Neuronal stem cell (in vitro differentiated cells): Measurements from ENCODE around the gene COG5.

Source experiments
- DNase-seq: peaks from one replicate; pipeline ENCODE4 v3.0.0-alpha.2; 2013; ENCODE audit warnings: low spot score
- H2AFZ ChIP-seq: one replicate; pipeline ENCODE4 v1.6.1; 2013; ENCODE audit warnings: mild to moderate bottlenecking, low read length, inconsistent platforms
- H2AK5ac ChIP-seq: 2 replicates; pipeline ENCODE4 v1.6.1; 2013; ENCODE audit warnings: low read depth, mild to moderate bottlenecking, inconsistent platforms, low read length, moderate library complexity, mixed read lengths
- H2BK120ac ChIP-seq: 2 replicates; pipeline ENCODE4 v1.6.1; 2013; ENCODE audit warnings: low read depth, mild to moderate bottlenecking, inconsistent platforms, low read length, moderate library complexity, mixed read lengths
- H2BK12ac ChIP-seq: one replicate; pipeline ENCODE4 v1.6.1; 2013; ENCODE audit warnings: low read length, inconsistent platforms
- H2BK15ac ChIP-seq: 2 replicates; pipeline ENCODE4 v1.6.1; 2013; ENCODE audit warnings: mild to moderate bottlenecking, low read length, inconsistent platforms, mixed read lengths
- H2BK5ac ChIP-seq: one replicate; pipeline ENCODE4 v1.6.1; 2013; ENCODE audit warnings: inconsistent platforms, mild to moderate bottlenecking, low read length, moderate library complexity
- H3K14ac ChIP-seq: one replicate; pipeline ENCODE4 v1.6.1; 2013; ENCODE audit warnings: low read length, inconsistent platforms
- H3K18ac ChIP-seq: 2 replicates; pipeline ENCODE4 v1.6.1; 2013; ENCODE audit warnings: low read length, inconsistent platforms
- H3K23ac ChIP-seq: 2 replicates; pipeline ENCODE4 v1.6.1; 2013; ENCODE audit warnings: low read depth, mild to moderate bottlenecking, mixed read lengths, low read length, inconsistent platforms; ENCODE audit not compliant: poor library complexity
- H3K27ac ChIP-seq: replicated peaks from 3 replicates; pipeline ENCODE4 v1.5.1; 2013; ENCODE audit warnings: low read length, inconsistent platforms
- H3K27me3 ChIP-seq, 3 experiments: 2 replicates each; pipeline ENCODE4 v1.6.1; 2013; ENCODE audit warnings: low read length in 3 of 3, mild to moderate bottlenecking in 2 of 3, inconsistent platforms in 1 of 3, low read depth in 1 of 3, mixed read lengths in 1 of 3, moderate library complexity in 1 of 3; ENCODE audit not compliant: control insufficient read depth in 3 of 3, insufficient read depth in 3 of 3
- H3K36me3 ChIP-seq, 2 donors: replicated peaks in 1 of 2; 2 replicates each; pipeline ENCODE4 v1.6.1; 2013; ENCODE audit warnings: low read length in 2 of 2; ENCODE audit not compliant: control insufficient read depth in 2 of 2, insufficient read depth in 2 of 2
- H3K4ac ChIP-seq: 2 replicates; pipeline ENCODE4 v1.6.1; 2013; ENCODE audit warnings: inconsistent platforms, mild to moderate bottlenecking, low read length, moderate library complexity
- H3K4me1 ChIP-seq, 2 donors: 1 replicate in 1 of 2; 2 replicates in 1 of 2; pipeline ENCODE4 v1.6.1; 2013; ENCODE audit warnings: low read length in 2 of 2, low read depth in 1 of 2; ENCODE audit not compliant: control insufficient read depth in 2 of 2, insufficient read depth in 1 of 2
- H3K4me2 ChIP-seq: one replicate; pipeline ENCODE4 v1.6.1; 2013; ENCODE audit warnings: mild to moderate bottlenecking, low read length, inconsistent platforms; ENCODE audit not compliant: insufficient read depth, poor library complexity, severe bottlenecking
- H3K4me3 ChIP-seq, 2 donors: 2 replicates each; pipeline ENCODE4 v1.5.1; 2013; ENCODE audit warnings: low read length in 2 of 2, mild to moderate bottlenecking in 2 of 2, inconsistent platforms in 1 of 2, moderate library complexity in 1 of 2
- H3K79me1 ChIP-seq: one replicate; pipeline ENCODE4 v1.6.1; 2013; ENCODE audit warnings: low read depth, mild to moderate bottlenecking, inconsistent platforms, low read length, moderate library complexity
- H3K9ac ChIP-seq: one replicate; pipeline ENCODE4 v1.6.1; 2013; ENCODE audit warnings: mild to moderate bottlenecking, low read depth, low read length, inconsistent platforms; ENCODE audit not compliant: poor library complexity
- H3K9me3 ChIP-seq, 2 donors: replicated peaks in 1 of 2; 2 replicates each; pipeline versions ENCODE3 to v1.6.1; 2013; ENCODE audit warnings: low read length in 2 of 2, mild to moderate bottlenecking in 2 of 2, inconsistent platforms in 1 of 2, low read depth in 1 of 2, mixed read lengths in 1 of 2, moderate library complexity in 1 of 2; ENCODE audit not compliant: control insufficient read depth in 2 of 2, insufficient read depth in 1 of 2
- H4K8ac ChIP-seq: one replicate; pipeline ENCODE4 v1.6.1; 2013; ENCODE audit warnings: low read depth, mild to moderate bottlenecking, inconsistent platforms, low read length, moderate library complexity
- H4K91ac ChIP-seq: one replicate; pipeline ENCODE4 v1.6.1; 2013; ENCODE audit warnings: low read length, low read depth, mild to moderate bottlenecking, inconsistent platforms; ENCODE audit not compliant: poor library complexity
- WGBS, 2 donors: extraction: QIAGEN DNeasy Blood & Tissue Kit; methylation state at CpG; one replicate each; pipeline ENCODE4 v1.1.7; 2013; ENCODE audit warnings: missing lambda C conversion rate in 2 of 2, mixed read lengths in 1 of 2; ENCODE audit not compliant: insufficient read length in 2 of 2, insufficient replicate concordance in 1 of 2; ENCODE audit errors: extremely low coverage in 2 of 2; 5-methylcytosine and 5-hydroxymethylcytosine counted together

Gene COG5

DNA sequence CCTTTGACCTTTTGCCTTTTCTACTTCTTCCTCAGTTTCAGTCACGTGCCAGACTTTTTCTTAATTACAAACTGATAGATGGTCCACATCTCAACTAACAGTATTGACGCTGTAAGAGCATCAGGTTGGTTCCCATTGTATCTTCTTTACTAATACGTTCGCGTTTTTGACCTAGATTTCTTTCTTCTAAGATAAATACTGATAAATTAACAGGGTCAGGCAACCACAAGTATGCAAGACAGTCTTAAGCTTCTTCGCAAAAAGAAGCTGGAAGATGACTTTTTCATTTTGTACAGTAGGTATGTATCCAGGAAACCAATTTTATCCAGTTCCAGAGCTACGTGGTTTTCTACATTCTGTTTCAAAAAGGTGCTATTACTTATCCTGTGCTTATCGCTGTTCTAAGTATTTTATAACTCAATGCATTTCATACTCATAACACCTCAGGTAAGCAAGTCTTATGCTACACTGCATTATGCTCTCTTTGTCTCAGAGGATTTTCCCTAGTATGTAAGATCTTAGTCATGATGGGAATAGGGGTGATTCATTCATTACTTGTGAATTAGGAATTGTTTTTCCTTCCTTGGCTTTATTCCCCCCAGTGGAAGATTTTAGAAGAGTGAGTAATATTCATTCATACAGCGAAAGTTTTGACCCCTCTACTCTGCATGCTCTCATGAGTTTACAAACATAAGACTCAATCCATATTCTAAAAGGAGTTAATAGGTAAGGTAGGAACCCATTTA lies 1.0 kb upstream of the COG5 start:
- Histone ChIP-seq H3K79me1 (no peaks in the 10 kb centered on the region), H3K23ac (no peak overlapping the region), H3K14ac (no peak overlapping the region), H4K8ac (no peak overlapping the region), H3K36me3 (peaks cover 0 to 27% of the 10 kb centered on the region in 2 donors), H3K9ac (no peak overlapping the region), H2BK12ac (no peak overlapping the region), H3K4me1 (peaks cover 0 to 3% of the 10 kb centered on the region in 2 donors), H3K18ac (no peak overlapping the region), H2BK120ac (no peak overlapping the region), H4K91ac (no peak overlapping the region), H2AK5ac (no peak overlapping the region), H2BK5ac (no peak overlapping the region), H3K27me3 (no peaks in the 10 kb centered on the region), H3K4ac (no peak overlapping the region), H2BK15ac (no peak overlapping the region), H3K4me2 (peak overlapping the region; percentile 82), H3K9me3 (no peaks in the 10 kb centered on the region), H3K27ac (no peak overlapping the region), H2AFZ (peak overlapping the region; percentile 93), H3K4me3 (peak overlapping the region; percentile 70 to 96)
- no CpG with 5 or more reads among the region's 9 CpGs for WGBS, 2 donors
- DNase-seq = no peak

DNA sequence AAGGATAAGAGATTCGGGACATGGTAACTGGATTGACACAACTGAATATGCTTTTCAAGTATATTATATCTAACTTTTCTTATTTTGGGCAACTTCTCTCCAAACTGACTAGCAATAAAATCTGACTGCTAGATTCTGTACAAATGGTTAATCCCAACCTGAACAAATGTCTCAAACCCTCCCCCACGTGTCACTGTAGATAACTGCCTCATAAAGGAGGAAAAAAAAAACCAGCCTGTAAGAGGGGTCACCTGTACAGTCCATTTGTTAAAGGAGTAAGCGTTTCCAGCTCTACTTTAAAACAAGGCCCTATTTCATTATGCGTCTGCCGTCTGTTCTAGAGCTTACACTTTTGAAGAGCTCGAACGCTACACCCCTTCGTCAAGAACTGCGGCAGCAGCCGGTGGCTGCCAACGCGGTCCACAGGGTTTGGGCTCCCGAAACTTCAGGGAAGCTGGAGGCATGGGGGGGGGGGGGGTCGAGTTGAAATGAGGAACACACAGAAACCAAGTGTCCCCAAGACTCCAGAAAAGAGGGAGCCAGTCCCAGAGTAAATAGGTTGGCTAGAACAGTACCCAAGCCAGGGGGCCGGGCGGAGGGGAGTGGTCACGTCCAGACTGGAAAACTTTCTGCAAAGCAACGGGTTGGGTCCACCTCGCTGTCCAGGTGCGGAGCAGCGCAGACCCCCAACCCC lies 492 bp downstream of the COG5 start:
- Histone ChIP-seq H2BK120ac (peak overlapping the region; percentile 10), H4K8ac (no peak overlapping the region), H2BK12ac (no peak overlapping the region), H3K4ac (no peak overlapping the region), H2BK5ac (peak overlapping the region; percentile 27), H3K36me3 (peaks cover 0 to 18% of the 10 kb centered on the region in 2 donors), H3K9ac (peak overlapping the region; percentile 86), H2AK5ac (no peak overlapping the region), H3K14ac (no peak overlapping the region), H3K4me2 (peak overlapping the region; percentile 47), H3K79me1 (no peaks in the 10 kb centered on the region), H3K27ac (no peak overlapping the region), H3K27me3 (no peaks in the 10 kb centered on the region), H2BK15ac (no peak overlapping the region), H3K4me3 (peak overlapping the region; percentile 70 to 96), H2AFZ (peak overlapping the region; percentile 93), H3K4me1 (peaks cover 0 to 3% of the 10 kb centered on the region in 2 donors), H3K18ac (peak overlapping the region; percentile 74), H3K9me3 (no peaks in the 10 kb centered on the region), H4K91ac (no peak overlapping the region), H3K23ac (peak overlapping the region; percentile 96)
- no peak for DNase-seq
- no CpG with 5 or more reads among the region's 21 CpGs for WGBS, 2 donors

DNA sequence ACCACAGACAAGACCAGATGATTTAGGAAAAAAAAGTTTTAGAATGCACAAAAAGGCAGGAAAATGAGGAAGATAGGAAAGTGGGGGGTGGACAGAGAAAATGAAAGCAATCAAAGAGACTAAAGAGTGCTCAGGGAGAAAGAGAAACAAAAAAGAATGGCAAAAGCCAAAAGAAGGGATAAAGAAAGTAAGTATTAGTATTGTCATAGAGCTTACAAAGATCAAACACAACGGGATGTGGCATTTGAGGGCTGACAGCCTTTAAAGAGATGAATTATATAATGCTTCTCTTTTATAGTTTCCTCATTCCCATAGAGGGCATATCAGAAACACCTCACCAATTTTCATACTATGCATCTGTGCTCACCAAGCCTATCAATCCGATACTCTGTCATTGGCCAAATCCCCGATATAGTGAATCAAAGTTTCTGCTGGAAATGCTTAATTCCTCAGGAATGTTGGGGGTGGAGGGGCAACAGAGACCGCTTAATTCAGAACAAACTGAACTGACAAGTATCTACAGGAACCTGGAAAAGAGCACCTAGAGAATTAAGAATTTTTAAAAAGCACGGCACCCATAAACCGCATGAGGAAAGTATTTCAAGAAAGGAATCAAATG lies 2.7 kb downstream of the COG5 start:
- H3K79me1 ChIP-seq = no peaks in the 10 kb centered on the region
- H2AFZ ChIP-seq = no peak overlapping the region
- H3K9me3 ChIP-seq = no peaks in the 10 kb centered on the region
- H2BK15ac ChIP-seq = no peak overlapping the region
- H3K18ac ChIP-seq = no peak overlapping the region
- H2BK12ac ChIP-seq = no peak overlapping the region
- peak overlapping the region; percentile 15 for H3K4me2 ChIP-seq
- WGBS, 2 donors = no CpG with 5 or more reads among the region's 6 CpGs
- H2AK5ac ChIP-seq = no peak overlapping the region
- no peak overlapping the region for H2BK120ac ChIP-seq
- no peak overlapping the region for H4K91ac ChIP-seq
- no peak for DNase-seq
- no peak overlapping the region for H3K4ac ChIP-seq
- no peaks in the 10 kb centered on the region for H3K27me3 ChIP-seq
- no peak overlapping the region for H3K14ac ChIP-seq
- H3K23ac ChIP-seq = no peak overlapping the region
- H4K8ac ChIP-seq = no peak overlapping the region
- no peak overlapping the region for H3K9ac ChIP-seq
- no peak overlapping the region for H2BK5ac ChIP-seq
- no peak overlapping the region for H3K4me3 ChIP-seq
- H3K27ac ChIP-seq = no peak overlapping the region
- peaks cover 0 to 3% of the 10 kb centered on the region in 2 donors for H3K4me1 ChIP-seq
- H3K36me3 ChIP-seq = peaks cover 0 to 21% of the 10 kb centered on the region in 2 donors

DNA sequence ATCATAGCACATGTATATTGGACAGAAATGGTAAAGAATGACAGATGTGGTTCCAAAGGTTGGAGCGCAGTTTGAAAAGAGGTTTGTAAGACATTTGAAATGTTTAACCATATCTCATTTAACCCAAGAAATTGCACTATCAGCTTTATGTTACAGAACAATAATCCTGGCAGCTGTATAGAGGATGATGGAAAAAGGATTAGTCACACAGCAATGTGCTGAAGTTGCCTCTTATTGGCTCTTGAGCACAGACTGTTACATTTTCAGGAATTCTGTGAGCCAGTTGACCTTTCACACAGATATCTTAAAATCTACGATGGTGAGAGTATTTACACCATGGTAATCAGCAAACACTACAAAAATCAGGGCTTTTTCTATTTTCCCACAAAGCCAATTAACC lies 3.9 kb downstream of the COG5 start:
- Histone ChIP-seq H3K36me3 (peaks cover 0 to 31% of the 10 kb centered on the region in 2 donors), H2AFZ (no peak overlapping the region), H3K4me2 (no peak overlapping the region), H3K14ac (no peak overlapping the region), H4K8ac (no peak overlapping the region), H2BK12ac (no peak overlapping the region), H2BK5ac (no peak overlapping the region), H4K91ac (no peak overlapping the region), H3K9ac (no peak overlapping the region), H3K4me1 (peaks cover 0 to 3% of the 10 kb centered on the region in 2 donors), H3K9me3 (no peaks in the 10 kb centered on the region), H2BK15ac (no peak overlapping the region), H3K4me3 (no peak overlapping the region), H2BK120ac (no peak overlapping the region), H3K23ac (no peak overlapping the region), H3K18ac (no peak overlapping the region), H3K79me1 (no peaks in the 10 kb centered on the region), H3K4ac (no peak overlapping the region), H2AK5ac (no peak overlapping the region), H3K27me3 (no peaks in the 10 kb centered on the region), H3K27ac (no peak overlapping the region)
- WGBS, 2 donors = no CpG with 5 or more reads among the region's 2 CpGs
- DNase-seq = no peak
